Neural progenitor cell (in vitro differentiated cells): ENCODE data around the gene TNFSF10. TPM values are rescaled to one million over a fixed set of nuclear protein-coding genes. Genes with fewer than 3 reads are reported as not detected.

Experiments
- DNase-seq: peaks from one replicate; pipeline ENCODE4 v3.0.0-alpha.2; 2016; ENCODE audit warnings: low spot score
- H2AFZ ChIP-seq: fragments of 200-600 bp; sonication (generic); replicated peaks from 2 replicates; pipeline ENCODE4 v1.6.1; 2016; ENCODE audit warnings: antibody characterized with exemption
- H3F3A ChIP-seq: fragments of 200-600 bp; sonication (generic); 2 replicates; pipeline ENCODE4 v1.6.1; 2016; ENCODE audit warnings: antibody characterized with exemption, low read depth
- H3K27ac ChIP-seq: fragments of 200-600 bp; sonication (generic); 2 replicates; pipeline ENCODE4 v1.5.1; 2016; ENCODE audit warnings: mild to moderate bottlenecking
- H3K27me3 ChIP-seq: fragments of 200-600 bp; sonication (generic); 2 replicates; pipeline ENCODE4 v1.6.1; 2016; ENCODE audit warnings: mild to moderate bottlenecking, moderate library complexity
- H3K36me3 ChIP-seq: fragments of 200-600 bp; sonication (generic); 2 replicates; pipeline ENCODE4 v1.5.1; 2016
- H3K4me1 ChIP-seq: fragments of 200-600 bp; sonication (generic); 2 replicates; pipeline ENCODE4 v1.6.1; 2016; ENCODE audit warnings: mixed run types
- H3K4me2 ChIP-seq: fragments of 200-600 bp; sonication (generic); 2 replicates; pipeline ENCODE4 v1.6.1; 2016
- H3K4me3 ChIP-seq: fragments of 200-600 bp; sonication (generic); 2 replicates; pipeline ENCODE4 v1.5.1; 2016
- H3K79me2 ChIP-seq: fragments of 200-600 bp; sonication (generic); 2 replicates; pipeline ENCODE4 v1.6.1; 2016; ENCODE audit warnings: low read depth
- H3K9ac ChIP-seq: fragments of 200-600 bp; sonication (generic); 2 replicates; pipeline ENCODE4 v1.6.1; 2016
- H3K9me3 ChIP-seq: fragments of 200-600 bp; sonication (generic); 2 replicates; pipeline ENCODE4 v1.5.1; 2016; ENCODE audit warnings: low read depth
- H4K20me1 ChIP-seq: fragments of 200-600 bp; sonication (generic); 2 replicates; pipeline ENCODE4 v1.6.1; 2016; ENCODE audit warnings: low read depth
- H3K27ac Mint-ChIP-seq: 3 replicates; pipeline ENCODE4 v1.8.0; 2021; ENCODE audit warnings: mixed read lengths
- H3K27me3 Mint-ChIP-seq: 2 replicates; pipeline ENCODE4 v1.8.0; 2022; ENCODE audit warnings: low read depth, mild to moderate bottlenecking, inconsistent platforms, moderate library complexity, mixed read lengths; ENCODE audit not compliant: insufficient read depth
- H3K36me3 Mint-ChIP-seq: 3 replicates; pipeline ENCODE4 v1.8.0; 2021; ENCODE audit warnings: mixed read lengths
- H3K4me1 Mint-ChIP-seq: 3 replicates; pipeline ENCODE4 v1.8.0; 2021; ENCODE audit warnings: mixed read lengths
- H3K4me3 Mint-ChIP-seq: 3 replicates; pipeline ENCODE4 v1.8.0; 2021; ENCODE audit warnings: mild to moderate bottlenecking, moderate library complexity, mixed read lengths
- H3K9me3 Mint-ChIP-seq: 3 replicates; pipeline ENCODE4 v1.8.0; 2020; ENCODE audit warnings: mixed read lengths
- EZH2 ChIP-seq: fragments of 200-600 bp; sonication (generic); IDR thresholded peaks from 2 replicates; pipeline ENCODE4 v1.6.1; 2017; ENCODE audit warnings: antibody characterized with exemption, mild to moderate bottlenecking, moderate library complexity
- EZH2phosphoT487 ChIP-seq: fragments of 200-600 bp; sonication (generic); IDR thresholded peaks from 2 replicates; pipeline ENCODE4 v1.6.1; 2017; ENCODE audit warnings: antibody characterized with exemption
- total RNA-seq: library from RNA; depleted of rRNA; stranded (reverse); fragments of >200 nt; gene quantifications from 2 replicates; pipeline ENCODE4 v1.2.3, GENCODE V29; 2015; ENCODE audit warnings: low replicate concordance
- TF ChIP-seq, protein P1 (sequence below): fragments of 200-600 bp; sonication (generic); IDR thresholded peaks from 2 replicates; pipeline ENCODE4 v1.5.1; 2017; ENCODE audit warnings: antibody characterized with exemption, mild to moderate bottlenecking

Gene TNFSF10
- total RNA-seq, 1 donor from 2014 or later = not detected

DNA sequence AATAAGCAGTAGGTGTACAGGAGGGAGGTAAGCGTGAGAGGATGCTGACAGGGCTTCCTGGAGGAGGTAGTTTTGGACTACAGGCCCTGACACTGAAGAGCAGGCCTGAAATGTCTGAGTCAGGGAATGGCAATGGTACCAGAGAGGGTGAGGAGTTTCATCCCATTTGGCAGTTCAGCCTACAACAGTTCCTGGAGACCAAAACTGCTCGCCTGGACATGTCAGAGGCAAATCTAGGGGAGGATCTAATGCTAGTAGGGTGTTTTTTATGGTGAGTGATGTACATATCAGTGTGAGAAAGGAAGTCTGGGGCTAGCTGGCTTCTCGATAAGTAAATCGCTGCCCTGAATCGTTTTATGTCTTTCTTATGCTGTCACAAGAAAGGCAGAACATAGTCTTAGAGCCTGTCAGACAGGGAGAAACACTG lies 13.8 kb upstream of the TNFSF10 start:
- H3K4me1 Mint-ChIP-seq = no peaks in the 10 kb centered on the region
- H3K27ac Mint-ChIP-seq = no peak overlapping the region
- H2AFZ ChIP-seq = no peak overlapping the region
- no peaks in the 10 kb centered on the region for H3K79me2 ChIP-seq
- no peak for DNase-seq
- H3K9me3 Mint-ChIP-seq = peaks cover 4% of the 10 kb centered on the region
- no peak overlapping the region for H3K4me3 ChIP-seq
- H3K4me2 ChIP-seq = no peak overlapping the region
- no peaks in the 10 kb centered on the region for H3K36me3 ChIP-seq
- H3K9ac ChIP-seq = no peak overlapping the region
- H3K4me3 Mint-ChIP-seq = no peak overlapping the region
- no peaks in the 10 kb centered on the region for H3K9me3 ChIP-seq
- no peak for TF ChIP-seq EZH2phosphoT487
- TF ChIP-seq, protein P1, sequence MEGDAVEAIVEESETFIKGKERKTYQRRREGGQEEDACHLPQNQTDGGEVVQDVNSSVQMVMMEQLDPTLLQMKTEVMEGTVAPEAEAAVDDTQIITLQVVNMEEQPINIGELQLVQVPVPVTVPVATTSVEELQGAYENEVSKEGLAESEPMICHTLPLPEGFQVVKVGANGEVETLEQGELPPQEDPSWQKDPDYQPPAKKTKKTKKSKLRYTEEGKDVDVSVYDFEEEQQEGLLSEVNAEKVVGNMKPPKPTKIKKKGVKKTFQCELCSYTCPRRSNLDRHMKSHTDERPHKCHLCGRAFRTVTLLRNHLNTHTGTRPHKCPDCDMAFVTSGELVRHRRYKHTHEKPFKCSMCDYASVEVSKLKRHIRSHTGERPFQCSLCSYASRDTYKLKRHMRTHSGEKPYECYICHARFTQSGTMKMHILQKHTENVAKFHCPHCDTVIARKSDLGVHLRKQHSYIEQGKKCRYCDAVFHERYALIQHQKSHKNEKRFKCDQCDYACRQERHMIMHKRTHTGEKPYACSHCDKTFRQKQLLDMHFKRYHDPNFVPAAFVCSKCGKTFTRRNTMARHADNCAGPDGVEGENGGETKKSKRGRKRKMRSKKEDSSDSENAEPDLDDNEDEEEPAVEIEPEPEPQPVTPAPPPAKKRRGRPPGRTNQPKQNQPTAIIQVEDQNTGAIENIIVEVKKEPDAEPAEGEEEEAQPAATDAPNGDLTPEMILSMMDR = no peak
- H3K27ac ChIP-seq = no peak overlapping the region
- H3K27me3 Mint-ChIP-seq = peaks cover 7% of the 10 kb centered on the region
- no peaks in the 10 kb centered on the region for H3K27me3 ChIP-seq
- no peaks in the 10 kb centered on the region for H3F3A ChIP-seq
- no peaks in the 10 kb centered on the region for H3K4me1 ChIP-seq
- no peaks in the 10 kb centered on the region for H4K20me1 ChIP-seq
- H3K36me3 Mint-ChIP-seq = no peaks in the 10 kb centered on the region

DNA sequence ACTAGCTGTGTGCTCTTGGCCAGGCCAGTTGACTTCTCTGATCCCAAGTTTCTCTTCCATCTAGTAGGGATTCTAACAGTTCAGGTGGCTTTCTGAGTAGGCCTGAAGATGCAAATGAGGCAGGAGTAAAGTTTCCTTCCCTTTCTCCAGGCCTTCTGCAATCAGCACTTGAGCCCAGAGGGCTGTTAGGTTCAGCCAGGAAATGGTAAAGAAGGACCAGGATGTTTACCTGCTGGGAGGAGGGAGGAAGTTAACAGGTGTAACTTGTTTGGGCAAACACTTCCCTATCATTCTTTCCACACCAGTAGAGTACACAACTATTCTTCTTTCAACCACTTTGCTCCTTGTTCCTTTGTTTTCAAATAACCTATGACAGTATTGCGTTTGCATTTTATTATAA lies 13.3 kb upstream of the TNFSF10 start:
- Mint-ChIP-seq H3K4me3 (no peak overlapping the region), H3K27ac (no peak overlapping the region), H3K9me3 (peaks cover 4% of the 10 kb centered on the region), H3K4me1 (no peaks in the 10 kb centered on the region), H3K36me3 (no peaks in the 10 kb centered on the region), H3K27me3 (peaks cover 7% of the 10 kb centered on the region)
- no peak for TF ChIP-seq EZH2
- TF ChIP-seq EZH2phosphoT487 = no peak
- TF ChIP-seq, protein P1 = no peak
- H3K79me2 ChIP-seq = no peaks in the 10 kb centered on the region
- no peak overlapping the region for H3K4me3 ChIP-seq
- no peaks in the 10 kb centered on the region for H3K9me3 ChIP-seq
- H4K20me1 ChIP-seq = no peaks in the 10 kb centered on the region
- no peaks in the 10 kb centered on the region for H3F3A ChIP-seq
- H3K27ac ChIP-seq = no peak overlapping the region
- no peak overlapping the region for H3K9ac ChIP-seq
- no peak for DNase-seq
- no peaks in the 10 kb centered on the region for H3K4me1 ChIP-seq
- no peak overlapping the region for H2AFZ ChIP-seq
- H3K4me2 ChIP-seq = no peak overlapping the region
- H3K27me3 ChIP-seq = no peaks in the 10 kb centered on the region
- H3K36me3 ChIP-seq = no peaks in the 10 kb centered on the region

DNA sequence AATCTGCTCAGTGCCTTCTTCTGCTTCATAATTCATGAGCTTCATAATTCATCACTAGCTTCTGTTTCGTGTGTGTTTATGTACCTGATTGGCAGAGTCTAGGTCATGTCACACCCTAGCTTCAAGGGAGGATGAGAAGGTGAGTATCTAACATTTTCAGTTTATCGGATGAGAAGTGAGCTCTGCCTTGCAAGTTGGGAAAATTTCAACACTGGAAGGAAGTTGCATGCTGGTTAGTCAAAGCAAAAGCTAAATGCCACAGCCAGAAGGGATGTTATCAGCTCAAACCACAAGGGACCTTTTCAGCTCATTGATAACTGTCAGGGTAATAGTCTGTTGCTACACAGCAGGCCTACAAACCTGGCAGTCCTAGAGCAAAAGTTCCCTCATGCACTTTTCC lies 7.3 kb upstream of the TNFSF10 start:
- Histone ChIP-seq H3K9me3 (no peaks in the 10 kb centered on the region), H3K36me3 (no peaks in the 10 kb centered on the region), H4K20me1 (no peaks in the 10 kb centered on the region), H3K79me2 (no peaks in the 10 kb centered on the region), H2AFZ (peak overlapping the region; percentile 26), H3F3A (no peaks in the 10 kb centered on the region), H3K4me3 (no peak overlapping the region), H3K4me1 (no peaks in the 10 kb centered on the region), H3K27ac (no peak overlapping the region), H3K4me2 (no peak overlapping the region), H3K9ac (no peak overlapping the region), H3K27me3 (no peaks in the 10 kb centered on the region)
- Mint-ChIP-seq H3K27me3 (peaks cover 2% of the 10 kb centered on the region), H3K4me1 (no peaks in the 10 kb centered on the region), H3K4me3 (no peak overlapping the region), H3K27ac (no peak overlapping the region), H3K9me3 (no peaks in the 10 kb centered on the region), H3K36me3 (no peaks in the 10 kb centered on the region)
- TF ChIP-seq, protein P1 = no peak
- TF ChIP-seq EZH2 (no peak), EZH2phosphoT487 (no peak)
- no peak for DNase-seq
